HCT116 (cell line): Measurements from ENCODE around the gene RSAD1.

Source experiments
- ATF3 ChIP-seq: IDR thresholded peaks from 2 replicates; pipeline ENCODE4 v1.6.1; 2012
- CEBPB ChIP-seq: IDR thresholded peaks from 2 replicates; pipeline ENCODE4 v1.6.1; 2012; ENCODE audit warnings: low read depth
- EZH2 ChIP-seq: fragments of 200-600 bp; sonication (generic); IDR thresholded peaks from 2 replicates; pipeline ENCODE4 v1.6.1; 2017; ENCODE audit warnings: antibody characterized with exemption, mixed run types
- POLR2A ChIP-seq: IDR thresholded peaks from 2 replicates; pipeline ENCODE4 v1.7.0; 2011; ENCODE audit warnings: borderline replicate concordance; ENCODE audit not compliant: insufficient read depth, insufficient read length; ENCODE audit errors: extremely low read depth
- POLR2AphosphoS5 ChIP-seq: IDR thresholded peaks from 2 replicates; pipeline ENCODE4 v1.6.1; 2011; ENCODE audit warnings: mild to moderate bottlenecking, low read depth, low read length, moderate library complexity
- SP1 ChIP-seq: IDR thresholded peaks from 2 replicates; pipeline ENCODE4 v1.6.1; 2012; ENCODE audit warnings: low read depth
- ZFX ChIP-seq: fragments of 450-650 bp; IDR thresholded peaks from 2 replicates; pipeline ENCODE4 v1.6.1; 2017
- TF ChIP-seq, protein P1 (sequence below), 3 experiments: fragments of 200-600 bp in 1 of 3; sonication (generic) in 1 of 3; IDR thresholded peaks in 2 of 3; conservative IDR thresholded peaks in 1 of 3; 2 replicates each; pipeline ENCODE4 v1.5.1; 2012 to 2017; ENCODE audit warnings: low read depth in 2 of 3, low read length in 2 of 3, antibody characterized with exemption in 1 of 3, borderline replicate concordance in 1 of 3, control low read depth in 1 of 3, mild to moderate bottlenecking in 1 of 3, mixed read lengths in 1 of 3, mixed run types in 1 of 3, moderate library complexity in 1 of 3; ENCODE audit not compliant: insufficient read depth in 1 of 3

- TF ChIP-seq ATF3 (no peak), POLR2A (no peak), EZH2 (no peak), CEBPB (no peak), ZFX (no peak), SP1 (no peak), POLR2AphosphoS5 (no peak)
- TF ChIP-seq, protein P1, sequence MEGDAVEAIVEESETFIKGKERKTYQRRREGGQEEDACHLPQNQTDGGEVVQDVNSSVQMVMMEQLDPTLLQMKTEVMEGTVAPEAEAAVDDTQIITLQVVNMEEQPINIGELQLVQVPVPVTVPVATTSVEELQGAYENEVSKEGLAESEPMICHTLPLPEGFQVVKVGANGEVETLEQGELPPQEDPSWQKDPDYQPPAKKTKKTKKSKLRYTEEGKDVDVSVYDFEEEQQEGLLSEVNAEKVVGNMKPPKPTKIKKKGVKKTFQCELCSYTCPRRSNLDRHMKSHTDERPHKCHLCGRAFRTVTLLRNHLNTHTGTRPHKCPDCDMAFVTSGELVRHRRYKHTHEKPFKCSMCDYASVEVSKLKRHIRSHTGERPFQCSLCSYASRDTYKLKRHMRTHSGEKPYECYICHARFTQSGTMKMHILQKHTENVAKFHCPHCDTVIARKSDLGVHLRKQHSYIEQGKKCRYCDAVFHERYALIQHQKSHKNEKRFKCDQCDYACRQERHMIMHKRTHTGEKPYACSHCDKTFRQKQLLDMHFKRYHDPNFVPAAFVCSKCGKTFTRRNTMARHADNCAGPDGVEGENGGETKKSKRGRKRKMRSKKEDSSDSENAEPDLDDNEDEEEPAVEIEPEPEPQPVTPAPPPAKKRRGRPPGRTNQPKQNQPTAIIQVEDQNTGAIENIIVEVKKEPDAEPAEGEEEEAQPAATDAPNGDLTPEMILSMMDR (IDR thresholded peaks at IDR 0.05 in 2 of 3, conservative IDR thresholded peaks at IDR 0.05 in 1 of 3; ENCODE audit: borderline replicate concordance in 1 of 3, insufficient read depth in 1 of 3, low read depth in 2 of 3, low read length in 2 of 3): no peak
These were observed 20.6 kb downstream of the RSAD1 start for GRCh38 chr17:50499270-50499669.
